HUDEP-2 (cell line): ENCODE results near the gene DNAH5.
"Not testable (repeated sequence)": the region's sequence is repeated elsewhere in the genome, so short reads cannot be mapped to it uniquely, and the experiment has no call there.

Experiments
- DNase-seq, 76 experiments: peaks; one replicate each; lab custom pipeline; 2025; ENCODE audit not compliant: unreplicated experiment in 76 of 76; lab: John Stamatoyannopoulos, UW

Gene DNAH5

DNA sequence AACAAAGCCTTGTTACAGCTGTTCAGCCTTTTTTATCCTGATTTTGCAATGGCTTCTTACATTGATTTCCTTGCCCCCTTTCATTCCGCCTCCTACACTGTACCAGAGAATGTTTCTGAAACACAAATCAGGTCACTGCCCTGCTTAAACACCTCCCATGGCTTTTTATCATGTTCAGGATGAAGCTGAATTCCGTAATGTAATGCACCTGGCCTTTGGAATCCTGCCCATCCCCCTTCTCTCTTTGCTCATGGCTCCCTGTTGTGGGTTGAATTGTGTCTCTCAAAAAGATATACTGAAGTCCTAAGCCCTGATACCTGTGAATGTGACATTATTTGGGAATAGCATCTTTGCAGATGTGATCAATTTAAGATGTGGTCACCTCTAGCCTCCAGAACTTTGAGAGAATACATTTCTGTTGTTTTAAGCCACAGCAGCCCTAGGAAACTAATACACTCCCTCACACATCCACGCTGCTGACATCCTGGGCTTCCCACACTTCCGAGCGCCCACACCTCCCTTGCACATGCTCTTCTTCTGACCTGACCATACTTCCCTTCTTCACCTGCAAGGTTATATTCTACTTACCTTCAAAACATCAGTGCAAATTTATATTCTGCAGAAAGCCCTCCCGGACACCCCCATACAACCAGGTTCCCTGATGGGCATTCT is 101.2 kb downstream of the DNAH5 start:
- DNase-seq, result no peak

- DNase-seq, result peak in 1 of 76 experiments; percentile 0
Measured at GRCh38 chr5:13833440-13833839, 111.0 kb downstream of the DNAH5 start.

DNA sequence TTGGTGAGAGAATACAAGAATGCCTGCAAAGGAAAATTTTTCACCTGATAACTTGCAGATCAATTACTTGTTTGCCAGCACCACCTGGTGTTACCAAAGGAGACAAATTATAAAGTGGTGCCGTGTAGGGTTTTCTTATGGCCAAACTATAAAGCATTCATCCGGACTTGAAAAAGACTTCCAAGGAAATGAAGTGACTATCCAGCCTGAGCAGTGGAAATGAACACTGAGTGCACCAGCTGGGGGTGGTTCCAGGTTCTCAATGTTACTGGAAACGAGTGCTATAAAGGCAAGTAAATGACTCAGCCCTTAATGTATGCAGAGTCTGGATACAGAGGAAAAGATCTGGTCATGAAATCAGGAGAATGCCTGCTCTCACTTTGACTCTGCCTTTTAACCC is 113.1 kb downstream of the DNAH5 start:
- DNase-seq, result no peak

- DNase-seq, result no peak
Measured at GRCh38 chr5:13830536-13830935, 114.0 kb downstream of the DNAH5 start.

- no peak for DNase-seq
Measured at GRCh38 chr5:13821366-13821765, 123.1 kb downstream of the DNAH5 start.

DNA sequence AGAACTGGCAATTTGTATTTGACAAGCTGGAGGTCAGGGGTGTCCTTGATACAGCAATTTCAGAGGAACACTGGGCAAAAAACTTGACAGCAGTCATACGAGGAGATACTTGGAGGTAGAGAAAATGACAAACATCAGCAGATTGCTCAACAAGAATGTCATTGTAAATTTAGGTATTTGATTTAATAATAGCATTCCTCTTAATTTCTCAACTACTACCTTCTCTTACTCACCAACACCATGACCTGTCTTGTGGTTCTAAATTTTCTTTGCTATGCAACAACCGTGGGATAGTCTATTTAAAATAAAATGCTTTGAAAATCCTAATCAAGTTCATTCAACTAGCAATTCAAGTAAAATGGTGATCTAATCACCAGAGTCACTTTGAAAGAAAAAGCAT is 128.4 kb downstream of the DNAH5 start:
- DNase-seq, result no peak

DNA sequence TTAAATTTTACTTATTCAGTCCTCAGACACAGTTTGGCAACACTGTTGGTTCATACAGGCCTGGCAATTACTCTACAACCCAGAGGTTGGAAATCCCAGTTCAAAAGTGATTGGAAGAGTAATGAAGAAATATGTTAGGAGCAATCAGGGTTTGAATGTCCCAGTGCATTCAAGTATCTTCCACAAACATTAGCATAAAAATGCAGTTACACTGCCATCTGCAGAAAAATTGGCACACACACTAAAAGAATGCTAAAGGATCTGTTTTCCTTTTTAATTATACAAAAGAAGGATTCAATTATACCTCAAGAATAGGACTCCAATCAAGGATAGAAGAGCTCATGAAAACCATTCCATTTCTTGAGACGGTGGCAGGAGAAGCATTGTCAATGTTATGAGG is 130.2 kb downstream of the DNAH5 start:
- DNase-seq, result no peak

- DNase-seq, result no peak
Measured at GRCh38 chr5:13809921-13810320, 134.6 kb downstream of the DNAH5 start.

DNA sequence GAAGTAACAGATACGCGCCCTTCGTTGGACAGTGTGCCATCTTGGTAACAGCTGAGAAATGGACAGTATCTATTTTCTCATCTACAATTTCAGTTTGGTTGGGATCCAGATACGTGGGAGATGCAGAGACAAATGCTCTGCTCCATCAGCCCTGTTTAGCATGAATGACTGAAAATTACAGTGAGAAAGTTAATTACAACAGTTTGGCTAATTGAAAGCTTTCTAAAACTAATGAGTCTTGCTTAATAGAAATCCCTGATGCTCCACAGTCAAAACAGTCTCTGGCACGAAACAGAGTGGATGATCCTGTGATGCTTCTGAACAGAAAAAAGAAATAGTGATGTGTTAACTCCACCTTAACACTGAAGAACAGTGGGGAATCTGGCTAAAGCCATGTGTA is 140.2 kb downstream of the DNAH5 start:
- no peak for DNase-seq

DNA sequence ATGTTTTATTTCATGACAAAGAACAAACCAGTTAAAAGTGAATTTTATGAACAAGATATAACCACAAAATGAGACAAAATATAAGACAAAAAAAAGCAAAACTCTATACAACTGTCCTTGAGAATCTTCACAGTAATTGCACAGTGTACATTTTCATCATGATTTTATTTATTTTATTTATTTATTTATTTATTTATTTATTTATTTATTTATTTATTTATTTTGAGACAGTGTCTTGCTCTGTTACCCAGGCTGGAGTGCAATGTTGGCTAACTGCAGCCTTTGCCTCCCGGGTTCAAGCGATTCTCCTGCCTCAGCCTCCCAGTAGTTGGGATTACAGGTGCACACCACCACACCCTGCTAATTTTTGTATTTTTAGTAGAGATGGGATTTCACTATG is 145.9 kb downstream of the DNAH5 start:
- DNase-seq, result not testable (repeated sequence)

DNA sequence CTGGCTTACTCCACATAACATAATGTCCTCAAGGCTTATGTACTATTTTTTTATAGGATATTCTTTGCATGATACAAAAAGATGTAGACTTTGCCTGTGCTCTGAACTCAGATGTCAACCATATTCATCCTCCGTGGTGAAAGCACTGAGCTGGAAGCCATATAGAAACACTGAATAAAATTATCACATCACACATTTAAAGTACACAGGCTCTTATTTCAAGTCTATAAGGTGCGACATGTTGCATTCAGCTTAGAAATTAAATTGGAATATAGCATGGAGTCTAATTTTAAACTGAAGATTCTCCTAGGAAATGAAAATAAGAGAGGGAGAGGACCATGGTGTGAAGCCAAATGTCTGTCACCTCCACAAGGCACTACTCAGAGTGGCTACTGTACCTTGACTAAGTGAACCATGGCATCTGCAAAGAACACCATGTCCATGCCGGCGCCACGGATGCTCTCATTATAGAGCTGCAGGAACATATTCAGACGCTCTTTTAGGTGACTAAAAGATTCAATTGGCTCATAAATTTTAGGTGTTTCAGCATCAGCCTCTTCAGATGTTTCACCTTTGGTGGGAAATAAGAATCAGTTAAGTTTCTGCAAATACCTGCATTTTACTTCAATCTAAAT is 158.6 kb downstream of the DNAH5 start:
- DNase-seq, result no peak

DNA sequence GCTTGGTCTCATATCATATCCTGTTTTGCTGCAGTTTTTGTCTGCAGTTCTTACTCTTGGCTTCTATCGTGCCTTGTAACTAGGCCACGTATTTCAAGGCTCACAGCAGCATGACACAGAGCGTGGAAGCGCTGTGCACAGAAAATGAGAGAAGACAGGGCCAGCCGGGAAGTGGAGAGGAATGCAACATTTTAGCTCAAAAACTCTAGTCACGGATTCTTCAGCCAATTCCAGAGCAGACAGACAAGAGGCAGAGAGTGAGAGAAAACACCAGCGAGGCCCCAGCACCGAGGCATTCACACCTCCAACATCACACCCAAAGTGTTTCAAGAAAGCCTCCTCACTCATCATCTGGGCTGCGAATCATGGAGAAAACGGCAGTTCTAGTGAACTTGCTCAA is 160.8 kb downstream of the DNAH5 start:
- no peak for DNase-seq

- DNase-seq, result no peak
Measured at GRCh38 chr5:13780081-13780480, 164.4 kb downstream of the DNAH5 start.

- no peak for DNase-seq
Measured at GRCh38 chr5:13773649-13774048, 170.8 kb downstream of the DNAH5 start.

DNA sequence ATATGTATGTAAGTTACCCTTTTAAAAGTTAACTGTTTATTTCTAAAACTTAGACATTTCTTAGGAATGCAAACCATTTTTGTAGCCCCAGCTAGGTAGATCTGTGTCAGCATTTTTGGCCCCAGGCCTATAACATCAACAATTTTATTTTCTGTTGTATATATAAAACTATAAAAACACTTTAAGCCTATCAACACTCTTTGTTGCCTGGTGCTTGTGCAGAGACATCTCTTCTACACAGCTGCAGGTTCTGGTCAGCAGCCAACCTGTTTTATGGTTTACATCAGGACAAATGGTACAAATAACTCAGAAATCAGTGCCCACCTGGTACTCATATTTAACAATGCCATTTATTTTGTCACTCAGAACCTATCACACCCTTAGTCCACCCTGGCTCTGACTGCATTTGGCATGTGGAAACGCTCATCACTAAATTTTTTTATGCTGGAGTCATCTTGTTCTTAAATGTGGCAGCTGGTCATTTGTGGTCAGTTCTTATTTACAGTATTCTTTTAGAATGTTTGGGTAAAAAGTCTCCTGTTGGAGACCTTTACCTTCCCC is 173.4 kb downstream of the DNAH5 start:
- no peak for DNase-seq

GRCh38 chr5:13766236-13766635 is 178.3 kb downstream of the DNAH5 start:
- no peak for DNase-seq

GRCh38 chr5:13763719-13764118 is 180.8 kb downstream of the DNAH5 start:
- no peak for DNase-seq

- DNase-seq, result no peak
Measured at GRCh38 chr5:13749766-13750165, 194.7 kb downstream of the DNAH5 start.

DNA sequence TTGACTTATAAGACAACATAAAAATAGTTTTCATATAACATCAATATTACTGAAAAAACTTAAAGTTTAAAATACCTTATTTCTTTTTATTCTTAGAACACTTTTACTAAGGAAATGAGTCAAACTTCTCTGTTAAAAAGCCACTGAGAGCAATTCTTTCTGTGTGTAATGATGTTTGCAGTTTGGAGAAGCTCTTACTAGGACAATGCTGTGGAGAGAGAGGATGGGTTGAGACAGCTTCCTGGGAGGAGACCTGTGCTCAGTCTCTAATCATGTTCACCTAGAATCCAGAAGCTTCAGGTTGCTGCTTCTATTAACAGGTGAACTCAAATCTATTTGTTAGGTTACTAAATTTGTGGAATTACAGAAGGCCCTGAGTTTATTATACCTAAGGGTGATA is 198.5 kb downstream of the DNAH5 start:
- no peak for DNase-seq

DNA sequence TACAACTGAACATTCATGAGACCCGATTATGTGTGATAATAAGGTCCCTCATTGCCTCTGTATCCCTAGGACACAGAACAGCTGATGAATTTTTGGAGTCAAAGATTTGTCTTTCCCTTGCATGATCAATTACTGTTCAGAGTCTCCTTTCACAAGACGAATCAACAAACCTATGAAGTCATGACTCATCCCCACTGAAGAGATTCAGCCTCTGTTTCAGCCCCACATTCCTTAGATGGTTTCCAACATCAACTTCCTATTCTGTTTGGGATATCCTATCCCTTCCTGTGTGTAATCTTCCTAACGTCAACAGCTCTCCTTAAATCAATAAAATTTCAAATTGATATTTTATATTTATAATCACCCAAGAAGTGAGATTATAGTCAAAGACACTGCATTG is 199.0 kb downstream of the DNAH5 start:
- no peak for DNase-seq

DNA sequence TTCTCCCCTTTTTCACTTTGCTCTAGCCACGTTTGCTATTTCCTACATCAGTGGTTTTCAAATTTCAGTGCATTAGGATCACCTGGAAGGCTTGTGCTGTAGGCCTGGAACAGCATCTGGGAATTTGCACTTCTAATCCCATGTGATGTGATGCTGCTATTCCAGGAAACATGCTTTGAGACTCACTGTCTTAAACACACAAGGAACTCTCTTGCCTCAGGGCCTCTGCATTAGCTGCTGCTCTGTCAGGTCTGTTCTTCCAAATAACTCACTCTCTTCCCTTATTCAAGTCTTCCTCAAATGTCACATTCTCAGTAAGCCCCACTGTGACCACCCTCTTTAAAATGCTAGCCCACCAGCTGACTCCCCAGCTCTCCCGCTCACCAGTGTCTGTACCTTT is 204.0 kb downstream of the DNAH5 start:
- no peak for DNase-seq

- DNase-seq, result no peak
Measured at GRCh38 chr5:13739479-13739878, 205.0 kb downstream of the DNAH5 start.
